ENCODE measurements around the gene EYS. TPM values are rescaled to one million over a fixed set of nuclear protein-coding genes. Genes with fewer than 3 reads are reported as not detected.

EYS gene
- total and polyA plus RNA-seq, 2 of the 8 experiments (the other 6 are each of a cell fraction or from before 2014, with no cell fraction given), result 0.05 to 0.13 TPM

- TF ChIP-seq CTCF (IDR thresholded peaks at IDR 0.05; ENCODE audit: control extremely low read depth in 1 of 3, insufficient read depth in 1 of 3, low read depth in 1 of 3, low read length in 3 of 3) (no peak), SUZ12 (IDR thresholded peaks at IDR 0.05; ENCODE audit: low read length) (no peak), RBBP5 (IDR thresholded peaks at IDR 0.05; ENCODE audit: borderline replicate concordance, low read depth, low read length) (no peak), NANOG (IDR thresholded peaks at IDR 0.05; ENCODE audit: insufficient read depth, low read depth, low read length, poor library complexity, severe bottlenecking) (no peak), NRF1 (IDR thresholded peaks at IDR 0.05; ENCODE audit: low read depth, low read length) (no peak)
These were observed 1418.7 kb downstream of the EYS start (continued) for GRCh38 chr6:64288351-64288750.

All from H1 (cell line).